ENCODE measurements around the gene INSYN2A. TPM values are rescaled to one million over a fixed set of nuclear protein-coding genes. Genes with fewer than 3 reads are reported as not detected.

Gene INSYN2A
- total RNA-seq, 2 experiments from 2014 or later, result not detected

- no peak for DNase-seq
- Mint-ChIP-seq H3K36me3 (ENCODE audit: low read depth) (no peaks in the 10 kb centered on the region), H3K9me3 (no peaks in the 10 kb centered on the region), H3K27me3 (peaks cover 21% of the 10 kb centered on the region), H3K27ac (no peak overlapping the region), H3K4me1 (no peaks in the 10 kb centered on the region), H3K4me3 (no peak overlapping the region)
- ChIA-PET POLR2A (no interaction called here), CTCF (no interaction called here)
Observed at GRCh38 chr10:127190427-127190826, 6.0 kb downstream of the INSYN2A start.

- Mint-ChIP-seq H3K4me1 (no peaks in the 10 kb centered on the region), H3K36me3 (ENCODE audit: low read depth) (no peaks in the 10 kb centered on the region), H3K27me3 (peaks cover 14% of the 10 kb centered on the region), H3K4me3 (no peak overlapping the region), H3K9me3 (no peaks in the 10 kb centered on the region), H3K27ac (no peak overlapping the region)
- POLR2A ChIA-PET, result no interaction called here
- CTCF ChIA-PET, result no interaction called here
- DNase-seq, result no peak
Observed at GRCh38 chr10:127189226-127189625, 7.2 kb downstream of the INSYN2A start.

- Mint-ChIP-seq H3K4me3 (no peak overlapping the region), H3K27ac (no peak overlapping the region), H3K27me3 (peaks cover 2% of the 10 kb centered on the region), H3K4me1 (no peaks in the 10 kb centered on the region), H3K36me3 (ENCODE audit: low read depth) (no peaks in the 10 kb centered on the region), H3K9me3 (no peaks in the 10 kb centered on the region)
- no peak for DNase-seq
- ChIA-PET CTCF (no interaction called here), POLR2A (no interaction called here)
Observed at GRCh38 chr10:127186813-127187212, 9.6 kb downstream of the INSYN2A start.

- no peaks in the 10 kb centered on the region for H3K27me3 Mint-ChIP-seq
- CTCF ChIA-PET, result no interaction called here
- POLR2A ChIA-PET, result no interaction called here
- H3K36me3 Mint-ChIP-seq (ENCODE audit: low read depth), result no peaks in the 10 kb centered on the region
- no peak for DNase-seq
- no peaks in the 10 kb centered on the region for H3K9me3 Mint-ChIP-seq
- H3K4me3 Mint-ChIP-seq, result no peak overlapping the region
- no peaks in the 10 kb centered on the region for H3K4me1 Mint-ChIP-seq
- no peak overlapping the region for H3K27ac Mint-ChIP-seq
Observed at GRCh38 chr10:127184582-127184981, 11.8 kb downstream of the INSYN2A start.

GRCh38 chr10:127182161-127182560 is 14.2 kb downstream of the INSYN2A start:
- no peaks in the 10 kb centered on the region for H3K36me3 Mint-ChIP-seq (ENCODE audit: low read depth)
- no peaks in the 10 kb centered on the region for H3K9me3 Mint-ChIP-seq
- H3K27ac Mint-ChIP-seq, result no peak overlapping the region
- POLR2A ChIA-PET, result no interaction called here
- no peak for DNase-seq
- CTCF ChIA-PET, result no interaction called here
- H3K4me1 Mint-ChIP-seq, result no peaks in the 10 kb centered on the region
- no peaks in the 10 kb centered on the region for H3K27me3 Mint-ChIP-seq
- no peak overlapping the region for H3K4me3 Mint-ChIP-seq

GRCh38 chr10:127179612-127180250 is 16.7 kb downstream of the INSYN2A start:
- CTCF ChIA-PET, result no interaction called here
- POLR2A ChIA-PET, result no interaction called here
- Mint-ChIP-seq H3K27me3 (no peaks in the 10 kb centered on the region), H3K4me1 (no peaks in the 10 kb centered on the region), H3K36me3 (ENCODE audit: low read depth) (no peaks in the 10 kb centered on the region), H3K9me3 (peaks cover 5% of the 10 kb centered on the region), H3K4me3 (no peak overlapping the region), H3K27ac (no peak overlapping the region)
- no peak for DNase-seq

GRCh38 chr10:127176649-127177048 is 19.7 kb downstream of the INSYN2A start:
- POLR2A ChIA-PET, result no interaction called here
- no peak overlapping the region for H3K27ac Mint-ChIP-seq
- H3K4me1 Mint-ChIP-seq, result no peaks in the 10 kb centered on the region
- peaks cover 5% of the 10 kb centered on the region for H3K9me3 Mint-ChIP-seq
- H3K4me3 Mint-ChIP-seq, result no peak overlapping the region
- no peaks in the 10 kb centered on the region for H3K36me3 Mint-ChIP-seq (ENCODE audit: low read depth)
- no peak for DNase-seq
- no peaks in the 10 kb centered on the region for H3K27me3 Mint-ChIP-seq
- CTCF ChIA-PET, result no interaction called here

- H3K27me3 Mint-ChIP-seq, result no peaks in the 10 kb centered on the region
- no peaks in the 10 kb centered on the region for H3K36me3 Mint-ChIP-seq (ENCODE audit: low read depth)
- peaks cover 5% of the 10 kb centered on the region for H3K9me3 Mint-ChIP-seq
- DNase-seq, result no peak
- H3K4me3 Mint-ChIP-seq, result no peak overlapping the region
- no peak overlapping the region for H3K27ac Mint-ChIP-seq
- ChIA-PET CTCF (no interaction called here), POLR2A (no interaction called here)
- no peaks in the 10 kb centered on the region for H3K4me1 Mint-ChIP-seq
Observed at GRCh38 chr10:127175357-127176110, 20.9 kb downstream of the INSYN2A start.

- no peak overlapping the region for H3K27ac Mint-ChIP-seq
Observed at GRCh38 chr10:127174866-127175265, 21.5 kb downstream of the INSYN2A start.

GRCh38 chr10:127168261-127168660 is 28.1 kb downstream of the INSYN2A start:
- CTCF ChIA-PET, result no interaction called here
- Mint-ChIP-seq H3K27ac (no peak overlapping the region), H3K27me3 (no peaks in the 10 kb centered on the region), H3K36me3 (ENCODE audit: low read depth) (no peaks in the 10 kb centered on the region), H3K9me3 (no peaks in the 10 kb centered on the region), H3K4me1 (no peaks in the 10 kb centered on the region), H3K4me3 (no peak overlapping the region)
- DNase-seq, result no peak
- POLR2A ChIA-PET, result no interaction called here

More at GRCh38 chr10:127174866-127175265, 21.5 kb downstream of the INSYN2A start:
- no peak for DNase-seq
- no peaks in the 10 kb centered on the region for H3K36me3 Mint-ChIP-seq (ENCODE audit: low read depth)
- peaks cover 5% of the 10 kb centered on the region for H3K9me3 Mint-ChIP-seq
- H3K4me1 Mint-ChIP-seq, result no peaks in the 10 kb centered on the region
- no peak overlapping the region for H3K4me3 Mint-ChIP-seq
- H3K27me3 Mint-ChIP-seq, result no peaks in the 10 kb centered on the region
- CTCF ChIA-PET, result no interaction called here
- POLR2A ChIA-PET, result no interaction called here

GRCh38 chr10:127162841-127163240 is 33.5 kb downstream of the INSYN2A start:
- ChIA-PET CTCF (no interaction called here), POLR2A (no interaction called here)
- H3K9me3 Mint-ChIP-seq, result no peaks in the 10 kb centered on the region
- DNase-seq, result no peak
- H3K27me3 Mint-ChIP-seq, result no peaks in the 10 kb centered on the region
- H3K27ac Mint-ChIP-seq, result no peak overlapping the region
- no peak overlapping the region for H3K4me3 Mint-ChIP-seq
- H3K36me3 Mint-ChIP-seq (ENCODE audit: low read depth), result no peaks in the 10 kb centered on the region
- H3K4me1 Mint-ChIP-seq, result no peaks in the 10 kb centered on the region

GRCh38 chr10:127161482-127161881 is 34.9 kb downstream of the INSYN2A start:
- no peak overlapping the region for H3K27ac Mint-ChIP-seq
- H3K9me3 Mint-ChIP-seq, result no peaks in the 10 kb centered on the region
- no peaks in the 10 kb centered on the region for H3K27me3 Mint-ChIP-seq
- DNase-seq, result no peak
- H3K4me3 Mint-ChIP-seq, result no peak overlapping the region
- H3K36me3 Mint-ChIP-seq (ENCODE audit: low read depth), result no peaks in the 10 kb centered on the region
- ChIA-PET POLR2A (no interaction called here), CTCF (no interaction called here)
- no peaks in the 10 kb centered on the region for H3K4me1 Mint-ChIP-seq

- ChIA-PET POLR2A (no interaction called here), CTCF (no interaction called here)
- H3K27ac Mint-ChIP-seq, result no peak overlapping the region
- DNase-seq, result no peak
- no peaks in the 10 kb centered on the region for H3K9me3 Mint-ChIP-seq
- no peaks in the 10 kb centered on the region for H3K36me3 Mint-ChIP-seq (ENCODE audit: low read depth)
- no peak overlapping the region for H3K4me3 Mint-ChIP-seq
- H3K27me3 Mint-ChIP-seq, result no peaks in the 10 kb centered on the region
- H3K4me1 Mint-ChIP-seq, result no peaks in the 10 kb centered on the region
Observed at GRCh38 chr10:127159648-127160245, 36.6 kb downstream of the INSYN2A start.

GRCh38 chr10:127158662-127159061 is 37.7 kb downstream of the INSYN2A start:
- no peak overlapping the region for H3K4me3 Mint-ChIP-seq
- ChIA-PET POLR2A (no interaction called here), CTCF (no interaction called here)

More at GRCh38 chr10:127158662-127159061, 37.7 kb downstream of the INSYN2A start:
- DNase-seq, result no peak
- no peak overlapping the region for H3K27ac Mint-ChIP-seq
- no peaks in the 10 kb centered on the region for H3K36me3 Mint-ChIP-seq (ENCODE audit: low read depth)
- H3K9me3 Mint-ChIP-seq, result no peaks in the 10 kb centered on the region
- no peaks in the 10 kb centered on the region for H3K4me1 Mint-ChIP-seq
- no peaks in the 10 kb centered on the region for H3K27me3 Mint-ChIP-seq

Data from activated CD4-positive, alpha-beta memory T cell treated with anti-CD3 and anti-CD28 coated beads, Interleukin-2, amount 10 ng/mL, durations not matched to agents 7 days and 5 days (primary cell).